ENCODE data around the gene GPR179. TPM values are rescaled to one million over a fixed set of nuclear protein-coding genes. Genes with fewer than 3 reads are reported as not detected.
"Not testable (repeated sequence)": the region's sequence is repeated elsewhere in the genome, so short reads cannot be mapped to it uniquely, and the experiment has no call there.

GPR179 gene
- total RNA-seq, 4 donors from 2014 or later: 0.12 to 5.3 (median 0.97) TPM; not detected in 1

GRCh38 chr17:38288217-38288827, 55.4 kb downstream of the GPR179 start:
- DNase-seq: not testable (repeated sequence)
- peak in 1 of 4 experiments; percentile 12 for TF ChIP-seq CTCF (IDR thresholded peaks at IDR 0.05)

DNA sequence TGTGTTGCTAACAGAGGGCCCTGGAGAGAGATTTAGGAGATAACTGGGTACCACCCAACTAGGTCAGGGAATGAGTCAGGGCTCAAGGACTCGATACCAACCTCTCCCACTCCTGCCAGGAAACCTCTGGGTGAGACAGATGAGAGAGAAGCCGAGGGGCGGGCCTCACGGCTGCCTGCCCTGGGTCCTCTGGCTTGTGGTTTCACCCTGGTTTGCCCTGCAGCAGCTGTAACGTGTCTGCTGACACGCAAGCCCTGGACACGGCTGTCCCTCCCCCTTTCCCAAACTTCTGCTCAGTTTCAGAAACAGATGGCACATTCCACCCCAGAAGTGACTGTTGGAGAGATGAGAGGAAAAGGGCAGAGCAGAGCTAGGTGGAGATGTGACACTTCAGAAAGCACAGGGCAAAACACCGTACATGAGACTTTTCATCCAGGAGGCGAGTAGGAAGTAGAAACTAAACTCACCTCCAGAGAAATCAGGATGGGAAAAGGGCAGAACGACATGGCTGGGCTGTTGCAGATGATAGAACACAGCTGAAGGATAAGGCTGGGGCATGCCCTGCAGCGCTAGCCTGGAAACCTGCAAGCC, 57.2 kb downstream of the GPR179 start:
- H3K4me3 ChIP-seq; H3K36me3 ChIP-seq; H3K27me3 ChIP-seq; H3K4me1 ChIP-seq; H3K9me3 ChIP-seq; intact Hi-C loops (cut with DNase I; ENCODE audit: low total_unique reads): not testable (repeated sequence)
- DNase-seq: peak; percentile 43 to 46
- H3K27ac ChIP-seq: peak overlapping the region; percentile 43 to 48

More at GRCh38 chr17:38288217-38288827, 55.4 kb downstream of the GPR179 start:
- intact Hi-C loops (cut with DNase I; ENCODE audit: low total_unique reads); H3K36me3 ChIP-seq; H3K4me3 ChIP-seq; H3K4me1 ChIP-seq; H3K27ac ChIP-seq; H3K27me3 ChIP-seq; H3K9me3 ChIP-seq: not testable (repeated sequence)

- H3K4me3 ChIP-seq; H3K27me3 ChIP-seq; H3K27ac ChIP-seq; H3K9me3 ChIP-seq; H3K4me1 ChIP-seq; intact Hi-C loops (cut with DNase I; ENCODE audit: low total_unique reads); DNase-seq; H3K36me3 ChIP-seq: not testable (repeated sequence)
Measured at GRCh38 chr17:38285994-38286393, 57.8 kb downstream of the GPR179 start.

Other genes with a start within 250 kb of the GPR179 start
- not detected for gene TBC1D3E, start 216.0 kb downstream of the GPR179 start, total RNA-seq
- gene TBC1D3, start 151.4 kb downstream of the GPR179 start, total RNA-seq: not detected
- gene MRPL45, start 46.8 kb downstream of the GPR179 start, total RNA-seq: 10 to 100 TPM in 3 of 4 donors, 1 to 10 TPM in 1; 6.7 to 32.3 (median 19.0) TPM
- gene SOCS7, start 7.9 kb upstream of the GPR179 start, total RNA-seq: 10 to 100 TPM in 2 of 4 donors, 1 to 10 TPM in 2; 2.6 to 24.5 (median 14.6) TPM
- 100 to 1,000 TPM in 1 of 4 donors, 10 to 100 TPM in 1, 1 to 10 TPM in 2; 2.6 to 119 (median 15.2) TPM for gene ARHGAP23, start 84.5 kb upstream of the GPR179 start, total RNA-seq

Measured in uterus (tissue), 4 donors.